ENCODE measurements around the gene KIF26A.

DNA sequence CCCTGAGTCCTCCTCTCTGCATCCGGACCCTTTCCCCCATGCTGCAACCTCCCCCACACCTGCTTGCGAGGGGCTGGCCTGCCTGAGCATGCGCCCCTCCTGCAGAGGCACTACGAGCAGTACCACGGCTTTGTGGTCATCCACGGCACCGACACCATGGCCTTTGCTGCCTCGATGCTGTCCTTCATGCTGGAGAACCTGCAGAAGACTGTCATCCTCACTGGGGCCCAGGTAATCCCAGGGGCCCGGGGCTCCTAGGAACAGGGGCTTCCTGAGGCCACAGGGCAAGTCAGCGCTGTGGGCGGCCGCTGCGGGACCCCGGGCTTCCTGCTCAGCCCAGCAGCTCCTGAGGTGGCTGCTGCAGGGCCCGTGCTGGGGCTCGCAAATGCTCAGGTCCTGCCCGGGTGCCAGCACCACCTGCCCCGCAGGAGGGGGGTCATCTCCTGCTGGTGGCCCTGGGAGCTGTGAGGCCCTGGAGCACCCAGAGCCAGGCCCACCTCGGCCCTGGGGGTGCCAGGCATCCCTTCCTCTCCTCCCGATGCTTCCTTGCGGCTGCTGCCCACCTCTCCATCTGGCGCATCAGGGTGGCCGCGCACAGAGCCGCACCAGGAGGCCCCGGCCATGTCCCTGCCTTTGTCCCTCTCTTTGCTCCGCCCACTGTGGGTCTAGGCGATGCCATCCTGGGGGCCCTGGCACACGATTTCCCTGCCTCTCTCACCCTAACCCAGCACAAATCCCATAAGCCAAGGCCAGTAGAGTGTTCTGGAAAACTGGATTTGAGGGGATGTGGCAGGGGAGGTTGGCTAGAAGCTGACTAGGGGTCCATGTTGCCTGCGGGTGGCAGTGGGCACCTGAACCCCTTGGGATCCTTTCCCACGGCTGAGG, 42.7 kb upstream of the KIF26A start:
- TF ChIP-seq RAD21 (conservative IDR thresholded peaks at IDR 0.05) (no peak), TAF1 (IDR thresholded peaks at IDR 0.05; ENCODE audit: low read depth) (no peak), MXI1 (conservative IDR thresholded peaks at IDR 0.05; ENCODE audit: poor library complexity, severe bottlenecking) (no peak)
- TF ChIP-seq, protein P1, sequence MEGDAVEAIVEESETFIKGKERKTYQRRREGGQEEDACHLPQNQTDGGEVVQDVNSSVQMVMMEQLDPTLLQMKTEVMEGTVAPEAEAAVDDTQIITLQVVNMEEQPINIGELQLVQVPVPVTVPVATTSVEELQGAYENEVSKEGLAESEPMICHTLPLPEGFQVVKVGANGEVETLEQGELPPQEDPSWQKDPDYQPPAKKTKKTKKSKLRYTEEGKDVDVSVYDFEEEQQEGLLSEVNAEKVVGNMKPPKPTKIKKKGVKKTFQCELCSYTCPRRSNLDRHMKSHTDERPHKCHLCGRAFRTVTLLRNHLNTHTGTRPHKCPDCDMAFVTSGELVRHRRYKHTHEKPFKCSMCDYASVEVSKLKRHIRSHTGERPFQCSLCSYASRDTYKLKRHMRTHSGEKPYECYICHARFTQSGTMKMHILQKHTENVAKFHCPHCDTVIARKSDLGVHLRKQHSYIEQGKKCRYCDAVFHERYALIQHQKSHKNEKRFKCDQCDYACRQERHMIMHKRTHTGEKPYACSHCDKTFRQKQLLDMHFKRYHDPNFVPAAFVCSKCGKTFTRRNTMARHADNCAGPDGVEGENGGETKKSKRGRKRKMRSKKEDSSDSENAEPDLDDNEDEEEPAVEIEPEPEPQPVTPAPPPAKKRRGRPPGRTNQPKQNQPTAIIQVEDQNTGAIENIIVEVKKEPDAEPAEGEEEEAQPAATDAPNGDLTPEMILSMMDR (IDR thresholded peaks at IDR 0.05; ENCODE audit: poor library complexity, severe bottlenecking): no peak
